D721Med (cell line): ENCODE measurements around the gene RNGTT.
A peak's percentile ranks its signal among the peaks of the same experiment; 100 is the strongest.
"Not testable (repeated sequence)": the region's sequence is repeated elsewhere in the genome, so short reads cannot be mapped to it uniquely, and the experiment has no call there.

Experiments
- DNase-seq: peaks from one replicate; pipeline ENCODE4 v3.0.0; 2011; ENCODE audit warnings: low spot score; ENCODE audit not compliant: insufficient read length
- FAIRE-seq: peaks from 2 replicates; lab custom pipeline; 2011; peaks lifted over from hg19 to GRCh38; lab: Jason Lieb, UNC
- CTCF ChIP-seq: IDR thresholded peaks from 2 replicates; pipeline ENCODE4 v1.5.1; 2012; ENCODE audit warnings: mild to moderate bottlenecking, control low read depth; ENCODE audit not compliant: insufficient read depth; ENCODE audit errors: missing control alignments

RNGTT gene

GRCh38 chr6:88972504-88973423, 9.3 kb upstream of the RNGTT start:
- no peak for TF ChIP-seq CTCF
- DNase-seq (no peak), FAIRE-seq (no peak)

GRCh38 chr6:88970301-88970700, 6.9 kb upstream of the RNGTT start:
- DNase-seq (no peak), FAIRE-seq (no peak)
- TF ChIP-seq CTCF, result no peak

- not testable (repeated sequence) for FAIRE-seq
Observed at GRCh38 chr6:88969255-88969654, 5.8 kb upstream of the RNGTT start.

GRCh38 chr6:88967891-88968290, 4.5 kb upstream of the RNGTT start:
- FAIRE-seq (peak; percentile 44), DNase-seq (no peak)
- TF ChIP-seq CTCF, result no peak

More at GRCh38 chr6:88969255-88969654, 5.8 kb upstream of the RNGTT start:
- DNase-seq, result not testable (repeated sequence)

GRCh38 chr6:88965691-88966090, 2.3 kb upstream of the RNGTT start:
- no peak for TF ChIP-seq CTCF
- no peak for FAIRE-seq
- no peak for DNase-seq

- TF ChIP-seq CTCF, result no peak
- FAIRE-seq (no peak), DNase-seq (no peak)
Observed at GRCh38 chr6:88964509-88964908, 1.1 kb upstream of the RNGTT start.

- FAIRE-seq (no peak), DNase-seq (no peak)
- no peak for TF ChIP-seq CTCF
Observed at GRCh38 chr6:88958842-88959241, 4.6 kb downstream of the RNGTT start.
